Dedifferentiated amniotic fluid mesenchymal stem cell (primary cell): Measurements from ENCODE around the gene TENT5D.
"Not testable (repeated sequence)": the region's sequence is repeated elsewhere in the genome, so short reads cannot be mapped to it uniquely, and the experiment has no call there.

Experiments
- DNase-seq: peaks from one replicate; pipeline ENCODE4 v3.0.0-alpha.2; 2016; ENCODE audit errors: extremely low spot score

The TENT5D gene

GRCh38 chrX:80420147-80420546, at the start of gene TENT5D:
TSS of gene TENT5D (plus strand) at chrX:80420447. CDS start at chrX:80442540, 22,093 bp downstream.
- DNase-seq: no peak

GRCh38 chrX:80385651-80386050, 34.6 kb upstream of the TENT5D start:
- not testable (repeated sequence) for DNase-seq

- no peak for DNase-seq
Measured at GRCh38 chrX:80388206-80388605, 32.0 kb upstream of the TENT5D start.

- DNase-seq: no peak
Measured at GRCh38 chrX:80412042-80412441, 8.2 kb upstream of the TENT5D start.

GRCh38 chrX:80423000-80423399, 2.8 kb downstream of the TENT5D start:
- DNase-seq: no peak

- no peak for DNase-seq
Measured at GRCh38 chrX:80423744-80424143, 3.5 kb downstream of the TENT5D start.

- DNase-seq: no peak
Measured at GRCh38 chrX:80430826-80431504, 10.7 kb downstream of the TENT5D start.

- DNase-seq: no peak
Measured at GRCh38 chrX:80431505-80431832, 11.2 kb downstream of the TENT5D start.

- DNase-seq: no peak
Measured at GRCh38 chrX:80432441-80432840, 12.2 kb downstream of the TENT5D start.

- no peak for DNase-seq
Measured at GRCh38 chrX:80432863-80433262, 12.6 kb downstream of the TENT5D start.

- DNase-seq: not testable (repeated sequence)
Measured at GRCh38 chrX:80468166-80468565, 47.9 kb downstream of the TENT5D start.

- no peak for DNase-seq
Measured at GRCh38 chrX:80471582-80471981, 51.3 kb downstream of the TENT5D start.

- no peak for DNase-seq
Measured at GRCh38 chrX:80485543-80485942, 65.3 kb downstream of the TENT5D start.

GRCh38 chrX:80486299-80486698, 66.1 kb downstream of the TENT5D start:
- no peak for DNase-seq

- DNase-seq: no peak
Measured at GRCh38 chrX:80489166-80489565, 68.9 kb downstream of the TENT5D start.
